Right atrium auricular region (tissue), 2 donors: ENCODE data around the gene EFHC2. TPM values are rescaled to one million over a fixed set of nuclear protein-coding genes. Genes with fewer than 3 reads are reported as not detected.

Experiments used
- DNase-seq: peaks from one replicate; pipeline ENCODE4 v3.0.0-alpha.2; 2019; ENCODE audit warnings: low spot score
- H3K27ac ChIP-seq, 2 donors: fragments of 200-600 bp; sonication (generic); 1 replicate in 1 of 2; 2 replicates in 1 of 2; pipeline ENCODE4 v1.5.1; 2016 to 2019
- H3K27me3 ChIP-seq, 2 donors: fragments of 200-600 bp; sonication (generic); one replicate each; pipeline versions ENCODE4 v1.5.1 to v1.6.0; 2017 to 2019
- H3K36me3 ChIP-seq: fragments of 200-600 bp; sonication (generic); one replicate; pipeline ENCODE4 v1.5.1; 2016
- H3K4me1 ChIP-seq, 2 donors: fragments of 200-600 bp; sonication (generic); one replicate each; pipeline versions ENCODE4 v1.5.1 to v1.6.0; 2017 to 2019
- H3K4me3 ChIP-seq, 2 donors: fragments of 200-600 bp; sonication (generic); 1 replicate in 1 of 2; 2 replicates in 1 of 2; pipeline ENCODE4 v1.5.1; 2017 to 2019; ENCODE audit warnings: mild to moderate bottlenecking in 1 of 2, moderate library complexity in 1 of 2
- H3K9me3 ChIP-seq, 2 donors: fragments of 200-600 bp; sonication (generic); one replicate each; pipeline ENCODE4 v1.5.1; 2019
- CTCF ChIP-seq, 2 donors: fragments of 200-600 bp; sonication (generic); IDR thresholded peaks; one replicate each; pipeline ENCODE4 v1.5.1; 2019; ENCODE audit warnings: antibody characterized with exemption in 2 of 2
- total RNA-seq, 2 donors: library from RNA; depleted of rRNA; stranded (reverse); fragments of >200 nt; gene quantifications; one replicate each; pipeline ENCODE4 v1.1.0, GENCODE V29; 2016

Gene EFHC2
- total RNA-seq, 2 donors from 2014 or later = 4.5 to 5.4 TPM

GRCh38 chrX:44241546-44241945 lies 101.9 kb downstream of the EFHC2 start:
- Histone ChIP-seq H3K4me1 (no peaks in the 10 kb centered on the region), H3K9me3 (no peaks in the 10 kb centered on the region), H3K27me3 (no peaks in the 10 kb centered on the region), H3K27ac (no peak overlapping the region), H3K4me3 (no peak overlapping the region), H3K36me3 (no peaks in the 10 kb centered on the region)
- TF ChIP-seq CTCF (IDR thresholded peaks at IDR 0.05) = no peak
- no peak for DNase-seq

GRCh38 chrX:44240036-44240435 lies 103.4 kb downstream of the EFHC2 start:
- Histone ChIP-seq H3K4me1 (no peaks in the 10 kb centered on the region), H3K27me3 (no peaks in the 10 kb centered on the region)
- no peak for DNase-seq

GRCh38 chrX:44239036-44239435 lies 104.4 kb downstream of the EFHC2 start:
- DNase-seq = no peak
- TF ChIP-seq CTCF (IDR thresholded peaks at IDR 0.05) = no peak
- Histone ChIP-seq H3K9me3 (no peaks in the 10 kb centered on the region), H3K36me3 (no peaks in the 10 kb centered on the region), H3K4me1 (no peaks in the 10 kb centered on the region), H3K27me3 (no peaks in the 10 kb centered on the region), H3K4me3 (no peak overlapping the region), H3K27ac (no peak overlapping the region)

More at GRCh38 chrX:44240036-44240435, 103.4 kb downstream of the EFHC2 start:
- Histone ChIP-seq H3K36me3 (no peaks in the 10 kb centered on the region), H3K27ac (no peak overlapping the region), H3K9me3 (no peaks in the 10 kb centered on the region), H3K4me3 (no peak overlapping the region)
- TF ChIP-seq CTCF (IDR thresholded peaks at IDR 0.05) = no peak

- Histone ChIP-seq H3K4me1 (no peaks in the 10 kb centered on the region), H3K4me3 (no peak overlapping the region), H3K27me3 (no peaks in the 10 kb centered on the region), H3K36me3 (no peaks in the 10 kb centered on the region), H3K27ac (no peak overlapping the region), H3K9me3 (no peaks in the 10 kb centered on the region)
- no peak for DNase-seq
- no peak for TF ChIP-seq CTCF (IDR thresholded peaks at IDR 0.05)
Measured at GRCh38 chrX:44235534-44235933, 107.9 kb downstream of the EFHC2 start.

GRCh38 chrX:44234541-44234940 lies 108.9 kb downstream of the EFHC2 start:
- Histone ChIP-seq H3K4me3 (no peak overlapping the region), H3K4me1 (no peaks in the 10 kb centered on the region), H3K27me3 (no peaks in the 10 kb centered on the region), H3K36me3 (no peaks in the 10 kb centered on the region), H3K27ac (no peak overlapping the region), H3K9me3 (no peaks in the 10 kb centered on the region)
- no peak for TF ChIP-seq CTCF (IDR thresholded peaks at IDR 0.05)
- DNase-seq = no peak

- no peak overlapping the region for H3K4me3 ChIP-seq
- H3K36me3 ChIP-seq = no peaks in the 10 kb centered on the region
- no peaks in the 10 kb centered on the region for H3K9me3 ChIP-seq
- no peaks in the 10 kb centered on the region for H3K27me3 ChIP-seq
- no peak for TF ChIP-seq CTCF (IDR thresholded peaks at IDR 0.05)
- H3K4me1 ChIP-seq = no peaks in the 10 kb centered on the region
- DNase-seq = no peak
- H3K27ac ChIP-seq = no peak overlapping the region
Measured at GRCh38 chrX:44234116-44234515, 109.4 kb downstream of the EFHC2 start.
